Astrocyte (in vitro differentiated cells and primary cell): ENCODE data around the gene CALB2.

ENCODE experiments used
- CTCF ChIP-seq: IDR thresholded peaks from 2 replicates; pipeline ENCODE4 v1.5.1; 2011; ENCODE audit warnings: low read depth, mild to moderate bottlenecking, inconsistent platforms, low read length, moderate library complexity; ENCODE audit not compliant: insufficient read depth
- EZH2 ChIP-seq: IDR thresholded peaks from 2 replicates; pipeline ENCODE4 v1.6.1; 2012; ENCODE audit warnings: mild to moderate bottlenecking, low read length, inconsistent platforms; ENCODE audit not compliant: insufficient read depth

- no peak for TF ChIP-seq EZH2
- TF ChIP-seq CTCF, result no peak
These were observed 44.2 kb downstream of the CALB2 start for GRCh38 chr16:71402674-71403073.
